GM12801 (cell line): ENCODE data around the gene GUK1.

Source experiments
- CTCF ChIP-seq: IDR thresholded peaks from one replicate; pipeline ENCODE4 v1.5.1; 2011; ENCODE audit warnings: control low read depth; ENCODE audit not compliant: insufficient read length; ENCODE audit errors: extremely low read depth

Gene GUK1

GRCh38 chr1:228154021-228154669, 14.1 kb downstream of the GUK1 start:
- no peak for TF ChIP-seq CTCF

GRCh38 chr1:228154670-228155571, 14.8 kb downstream of the GUK1 start:
- no peak for TF ChIP-seq CTCF

GRCh38 chr1:228155596-228156514, 15.8 kb downstream of the GUK1 start:
- TF ChIP-seq CTCF = no peak

GRCh38 chr1:228156515-228156881, 16.4 kb downstream of the GUK1 start:
- TF ChIP-seq CTCF = no peak

- TF ChIP-seq CTCF = no peak
Measured at GRCh38 chr1:228156941-228157728, 17.1 kb downstream of the GUK1 start.

GRCh38 chr1:228157729-228158126, 17.6 kb downstream of the GUK1 start:
- TF ChIP-seq CTCF = no peak
